H1 (cell line): Measurements from ENCODE around the gene SPATA6L. TPM values are rescaled to one million over a fixed set of nuclear protein-coding genes. Genes with fewer than 3 reads are reported as not detected.

Source experiments
- BACH1 ChIP-seq: IDR thresholded peaks from 2 replicates; pipeline ENCODE4 v1.6.1; 2012; ENCODE audit warnings: low read length, improper control_type of control experiment
- polyA plus RNA-seq, 7 experiments: library from polyadenylated mRNA; depleted of rRNA in 3 of 7; stranded (reverse) in 5 of 7; unstranded in 2 of 7; fragments of >200 nt in 5 of 7; fragments of 200-250 nt in 2 of 7; gene quantifications; 1 replicate in 5 of 7; 2 replicates in 1 of 7; 4 replicates in 1 of 7; pipeline versions ENCODE4 v1.2.1 to v1.2.3, GENCODE V29; 2011 to 2013; ENCODE audit warnings: missing spikeins in 2 of 7, mixed read lengths in 2 of 7
- total RNA-seq: library from RNA; stranded (reverse); fragmentation: NEBNext Ultra II Directional; extraction: Animal tissue kit (Norgen Biotek cat#: 25700); gene quantifications from 2 replicates; pipeline ENCODE4 v1.2.1, GENCODE V29; 2021
- TF ChIP-seq, protein P1 (sequence below): IDR thresholded peaks from 2 replicates; pipeline ENCODE4 v1.6.1; 2011; ENCODE audit warnings: low read depth, mild to moderate bottlenecking, low read length; ENCODE audit not compliant: insufficient read depth

Gene SPATA6L
- total and polyA plus RNA-seq, 2 of the 8 experiments (the other 6 are each of a cell fraction or from before 2014, with no cell fraction given): 0.57 to 1.1 TPM

DNA sequence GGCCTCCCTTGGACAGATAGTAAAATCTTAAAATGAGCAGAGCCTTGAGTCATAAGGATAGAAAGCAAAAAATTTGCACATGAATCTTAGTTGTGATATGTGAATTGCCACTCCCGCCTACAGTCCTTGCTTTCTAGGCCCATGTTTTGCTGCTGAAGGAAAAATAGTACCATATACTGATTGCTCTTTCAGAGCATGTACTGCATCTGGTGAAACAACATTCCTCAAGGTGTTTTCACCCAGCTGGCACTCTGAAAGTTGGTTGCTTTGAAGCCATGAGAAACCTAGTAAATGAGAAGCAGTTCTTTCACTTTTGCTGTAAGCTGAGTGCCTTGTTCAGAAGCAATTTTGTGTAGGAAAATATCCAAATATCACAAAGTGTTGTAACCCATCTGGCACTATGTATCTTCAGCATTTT lies 23.4 kb upstream of the SPATA6L start (continued):
- TF ChIP-seq, protein P1, sequence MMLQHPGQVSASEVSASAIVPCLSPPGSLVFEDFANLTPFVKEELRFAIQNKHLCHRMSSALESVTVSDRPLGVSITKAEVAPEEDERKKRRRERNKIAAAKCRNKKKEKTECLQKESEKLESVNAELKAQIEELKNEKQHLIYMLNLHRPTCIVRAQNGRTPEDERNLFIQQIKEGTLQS: no peak
- TF ChIP-seq BACH1: no peak
